Activated T-cell treated with anti-CD3 and anti-CD28 coated beads, Interleukin-2, amount 50 U/mL, for 48 hours (primary cell): ENCODE data around the gene GSTO1.

Experiments
- DNase-seq, 2 experiments: peaks; one replicate each; pipeline ENCODE4 v3.0.0-alpha.2; 2020

Gene GSTO1

DNA sequence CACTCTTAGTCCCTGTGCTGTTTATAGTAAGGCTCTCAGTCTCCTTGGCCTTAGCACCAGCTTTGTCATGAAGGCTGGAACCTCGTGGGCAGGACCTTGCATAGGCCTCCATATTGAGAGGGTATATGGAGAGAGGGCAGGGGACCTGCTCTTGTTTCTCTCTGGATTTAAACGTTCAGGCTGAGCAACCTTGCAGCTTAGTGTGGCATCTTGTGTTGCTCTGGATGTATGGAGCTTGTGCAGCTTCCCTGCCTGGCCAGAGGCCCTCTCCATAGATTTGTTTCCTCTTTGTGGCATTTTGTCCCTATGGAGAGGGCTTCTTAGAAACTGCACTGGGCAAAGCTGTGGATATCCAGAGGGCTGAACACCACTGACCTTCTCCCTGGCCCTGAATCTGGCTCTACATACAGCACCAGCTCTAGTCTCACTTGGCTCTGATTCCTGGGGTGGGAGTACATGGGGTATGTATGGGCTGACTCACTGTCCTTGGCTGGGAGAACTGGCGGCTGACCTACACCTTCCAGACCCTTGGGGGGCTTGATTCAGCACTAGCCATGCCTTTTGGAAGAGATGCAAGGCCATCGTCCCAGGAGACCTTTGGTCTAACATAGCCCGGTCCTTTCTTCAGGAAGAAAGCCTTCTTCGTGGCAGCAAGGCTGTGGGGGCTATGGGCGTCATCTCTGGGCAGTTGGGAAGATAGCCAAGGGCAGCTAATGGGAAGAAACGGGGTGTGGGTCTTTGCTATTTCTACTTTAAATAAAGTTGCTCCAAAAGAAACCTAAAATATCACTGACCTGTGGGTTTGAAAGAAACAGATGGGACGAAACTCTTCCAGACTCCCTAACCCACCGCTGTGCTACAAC, 53.1 kb downstream of the GSTO1 start:
- no peak for DNase-seq

DNA sequence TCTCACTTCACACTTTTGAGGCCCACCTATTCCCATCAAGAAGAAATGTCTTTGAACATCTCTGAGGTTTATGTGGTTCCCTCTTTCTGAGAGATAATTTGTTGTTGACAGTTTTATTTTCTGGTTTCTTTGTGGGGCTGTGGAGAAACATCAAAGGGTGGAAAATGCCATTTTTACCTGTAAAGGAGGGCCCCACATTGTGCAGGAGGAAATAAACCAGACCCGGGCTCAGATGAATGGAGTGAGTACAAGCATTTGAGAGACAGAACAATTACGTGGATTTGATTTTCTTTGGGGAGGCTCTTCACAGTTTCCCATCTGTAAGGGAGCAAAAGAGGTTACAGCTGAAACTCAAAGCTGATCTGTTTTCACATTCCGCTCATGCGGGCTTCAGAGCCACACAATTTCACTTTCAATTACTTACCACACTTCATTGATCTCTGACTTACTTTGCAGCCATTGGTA, 53.8 kb downstream of the GSTO1 start:
- peak in 1 of 2 experiments; percentile 39 for DNase-seq

DNA sequence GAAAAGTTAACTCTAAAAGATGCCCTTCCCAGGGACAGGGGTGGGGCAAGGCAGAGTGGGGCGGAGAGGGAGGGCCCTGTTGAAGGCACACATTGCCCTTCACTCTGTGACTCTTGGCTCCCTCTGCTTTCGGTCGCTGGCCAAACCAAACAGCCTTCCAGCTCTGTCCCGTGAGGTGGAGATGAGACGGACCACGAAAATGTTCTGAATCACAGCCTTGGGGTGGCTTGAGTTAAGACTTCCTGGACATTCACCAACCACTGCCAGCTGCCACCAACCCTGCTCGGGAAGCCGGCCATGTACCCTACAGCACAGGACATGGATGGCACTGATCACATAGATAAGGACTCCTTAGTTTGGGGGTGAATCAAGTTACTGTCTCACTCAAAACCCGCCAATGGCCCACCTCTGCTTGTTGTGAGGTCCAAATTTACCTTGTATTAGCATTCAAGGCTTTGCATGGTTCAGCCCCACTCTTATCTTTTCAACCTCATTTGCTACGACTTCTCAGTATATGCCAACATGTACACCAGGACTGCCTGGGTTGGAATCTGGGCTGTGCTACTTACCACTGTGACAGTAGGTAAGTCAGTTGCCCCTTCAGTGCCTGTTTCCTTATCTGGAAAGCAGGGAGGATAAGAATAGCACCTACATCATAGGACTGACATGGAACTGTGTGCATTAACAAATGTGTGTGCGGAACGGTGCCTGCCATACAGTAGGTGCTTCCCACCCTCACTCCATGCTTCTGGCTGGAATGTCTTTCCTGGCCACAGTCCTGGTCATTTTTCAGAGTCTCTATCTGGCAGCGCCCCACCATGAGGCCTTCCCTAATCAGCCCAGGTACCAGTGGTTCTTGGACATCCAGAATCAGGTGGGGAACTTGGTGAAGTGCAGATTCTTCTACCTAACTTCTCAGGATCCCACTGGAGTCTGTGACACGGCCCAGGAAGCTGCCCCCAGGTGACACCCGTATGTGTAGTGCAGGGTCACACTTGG, 55.6 kb downstream of the GSTO1 start:
- no peak for DNase-seq

DNA sequence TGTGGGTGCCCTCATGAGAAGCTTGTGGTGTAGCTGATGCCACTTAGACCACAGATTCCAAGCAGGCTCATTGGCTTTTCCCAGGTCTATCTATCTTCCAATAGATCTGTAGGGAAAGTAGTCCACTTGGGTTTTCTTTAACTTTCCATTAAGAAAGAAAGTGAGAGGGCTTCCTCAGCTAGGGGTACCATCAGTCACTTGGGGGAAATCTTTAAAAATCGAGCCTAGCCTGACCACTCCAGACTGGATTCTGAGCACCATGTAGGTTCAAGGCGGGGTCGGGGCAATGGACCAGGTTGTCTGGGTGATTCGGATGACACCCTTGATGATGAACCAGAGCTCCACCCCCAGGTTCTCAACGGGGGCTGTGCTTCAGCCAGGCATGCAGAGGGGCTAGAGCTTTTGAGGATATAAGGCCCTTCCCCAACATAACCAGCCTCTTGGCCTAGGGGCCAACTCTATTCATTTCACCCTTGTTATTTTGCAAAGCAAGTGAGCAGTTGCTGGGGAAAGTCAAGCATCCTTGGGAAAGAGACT, 56.6 kb downstream of the GSTO1 start:
- DNase-seq = no peak

- DNase-seq = no peak
These were observed 60.1 kb downstream of the GSTO1 start for GRCh38 chr10:104314591-104315485.

GRCh38 chr10:104315486-104315921, 60.8 kb downstream of the GSTO1 start:
- DNase-seq = no peak

GRCh38 chr10:104316321-104317099, 61.8 kb downstream of the GSTO1 start:
- no peak for DNase-seq
